HepG2 (cell line): Measurements from ENCODE around the gene SAPCD1. TPM values are rescaled to one million over a fixed set of nuclear protein-coding genes. Genes with fewer than 3 reads are reported as not detected.

ENCODE experiments used
- DPF2 ChIP-seq: sonication (generic); formaldehyde crosslinking; IDR thresholded peaks from 2 replicates; pipeline ENCODE4 v1.4.0; 2020; ENCODE audit warnings: mild to moderate bottlenecking, low read depth, missing genetic modification reagents, borderline replicate concordance
- GABPA ChIP-seq, 2 experiments: IDR thresholded peaks; 2 replicates each; pipeline ENCODE4 v1.6.1; 2011 to 2016; ENCODE audit warnings: low read depth in 2 of 2, low read length in 1 of 2, missing biosample characterization in 1 of 2, missing genetic modification characterization in 1 of 2
- IRF2 ChIP-seq: IDR thresholded peaks from 2 replicates; pipeline ENCODE4 v1.6.1; 2018; ENCODE audit warnings: missing genetic modification reagents, missing compliant biosample characterization
- KDM1A ChIP-seq: IDR thresholded peaks from 2 replicates; pipeline ENCODE4 v1.6.1; 2016; ENCODE audit warnings: missing compliant biosample characterization
- KLF6 ChIP-seq: IDR thresholded peaks from 2 replicates; pipeline ENCODE4 v1.8.0; 2016; ENCODE audit warnings: missing biosample characterization, missing genetic modification reagents
- MXI1 ChIP-seq: IDR thresholded peaks from 3 replicates; pipeline ENCODE4 v1.6.1; 2012; ENCODE audit warnings: low read depth, low read length, inconsistent platforms, borderline replicate concordance
- NFATC3 ChIP-seq: sonication (generic); formaldehyde crosslinking; IDR thresholded peaks from 2 replicates; pipeline ENCODE4 v1.5.1; 2020; ENCODE audit warnings: mild to moderate bottlenecking, missing genetic modification reagents
- TOE1 ChIP-seq: sonication (generic); formaldehyde crosslinking; IDR thresholded peaks from 2 replicates; pipeline ENCODE4 v1.4.0; 2020; ENCODE audit warnings: mild to moderate bottlenecking, missing genetic modification reagents
- ZC3H4 ChIP-seq: sonication (generic); formaldehyde crosslinking; IDR thresholded peaks from 2 replicates; pipeline ENCODE4 v1.4.0; 2020; ENCODE audit warnings: missing genetic modification reagents, borderline replicate concordance
- ZNF136 ChIP-seq: sonication (generic); formaldehyde crosslinking; IDR thresholded peaks from 2 replicates; pipeline ENCODE4 v1.8.1; 2022; ENCODE audit warnings: low read depth, mild to moderate bottlenecking, moderate library complexity, missing genetic modification reagents
- ZNF766 ChIP-seq: sonication (generic); formaldehyde crosslinking; IDR thresholded peaks from 2 replicates; pipeline ENCODE4 v1.5.0; 2020; ENCODE audit warnings: missing genetic modification reagents, borderline replicate concordance
- ZNF841 ChIP-seq: sonication (generic); formaldehyde crosslinking; IDR thresholded peaks from 2 replicates; pipeline ENCODE4 v1.8.1; 2023; ENCODE audit warnings: missing genetic modification reagents, borderline replicate concordance
- ZSCAN20 ChIP-seq: sonication (generic); formaldehyde crosslinking; IDR thresholded peaks from 2 replicates; pipeline ENCODE4 v1.4.0; 2020; ENCODE audit warnings: missing genetic modification reagents, mild to moderate bottlenecking, borderline replicate concordance
- polyA plus RNA-seq, 8 experiments: library from polyadenylated mRNA; depleted of rRNA in 3 of 8; stranded (reverse) in 7 of 8; unstranded in 1 of 8; fragments of >200 nt; fragmentation: Illumina TruSeq in 4 of 8; extraction: Trizol in 4 of 8; gene quantifications; 2 replicates each; pipeline versions ENCODE4 v1.2.1 to v1.2.3, GENCODE V29; 2011 to 2016; ENCODE audit warnings: low read depth in 4 of 8, missing spikeins in 1 of 8, mixed read lengths in 1 of 8; ENCODE audit not compliant: insufficient read depth in 1 of 8
- total RNA-seq, 5 experiments: library from RNA; depleted of rRNA; stranded (reverse); fragments of >200 nt; fragmentation: Illumina TruSeq; extraction: Trizol; gene quantifications; 2 replicates each; pipeline ENCODE4 v1.2.3, GENCODE V29; 2016; ENCODE audit warnings: low read depth in 1 of 5
- TF ChIP-seq, protein P1 (sequence below): IDR thresholded peaks from 2 replicates; pipeline ENCODE4 v1.6.1; 2016
- TF ChIP-seq, protein P2 (sequence below): sonication (generic); formaldehyde crosslinking; IDR thresholded peaks from 2 replicates; pipeline ENCODE4 v1.8.0; 2022; ENCODE audit warnings: mild to moderate bottlenecking, missing genetic modification reagents, moderate library complexity
- TF ChIP-seq, protein P3 (sequence below): sonication (generic); formaldehyde crosslinking; IDR thresholded peaks from 2 replicates; pipeline ENCODE4 v1.8.0; 2022; ENCODE audit warnings: mild to moderate bottlenecking, missing genetic modification reagents
- TF ChIP-seq, protein P4 (sequence below): sonication (generic); formaldehyde crosslinking; conservative IDR thresholded peaks from 2 replicates; pipeline ENCODE4 v1.4.0; 2020; ENCODE audit warnings: mild to moderate bottlenecking, missing genetic modification reagents, moderate library complexity
- TF ChIP-seq, protein P5 (sequence below): sonication (generic); formaldehyde crosslinking; IDR thresholded peaks from 2 replicates; pipeline ENCODE4 v1.4.0; 2020; ENCODE audit warnings: missing genetic modification reagents
- TF ChIP-seq, protein P6 (sequence below): sonication (generic); formaldehyde crosslinking; IDR thresholded peaks from 2 replicates; pipeline ENCODE4 v1.4.0; 2020; ENCODE audit warnings: missing genetic modification reagents, borderline replicate concordance

SAPCD1 gene
- total and polyA plus RNA-seq, 2 of the 13 experiments (the other 11 are each of a cell fraction or from before 2014, with no cell fraction given): 2.5 to 3.9 TPM

DNA sequence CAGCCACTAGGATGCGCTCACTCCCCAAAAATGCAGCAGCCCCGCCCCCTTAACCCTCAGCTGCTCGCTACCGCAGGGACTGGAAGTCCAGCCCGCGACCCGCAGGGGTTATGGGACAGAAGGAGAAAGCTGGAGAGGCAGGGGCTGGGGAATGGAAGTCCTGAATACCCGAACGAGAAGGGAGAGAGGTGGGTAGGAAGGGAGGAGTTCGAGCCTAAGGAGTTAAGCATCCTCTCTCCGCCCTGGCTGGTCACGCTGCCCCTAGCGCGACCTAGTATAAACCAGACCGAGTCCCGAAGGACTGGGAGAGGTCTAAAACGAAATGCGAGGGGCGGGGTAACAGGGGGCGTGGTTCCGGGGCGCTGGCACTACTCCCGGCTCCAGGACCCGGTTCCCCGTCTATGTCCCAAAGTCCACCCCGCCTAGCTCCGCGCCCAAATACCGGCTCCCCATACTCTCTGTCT, 32.9 kb upstream of the SAPCD1 start (continued):
- no peak for TF ChIP-seq NFATC3 (CRISPR knock-in tag)
- TF ChIP-seq MXI1: peak; percentile 28; the same call in 1 of the 3 replicates
- TF ChIP-seq IRF2 (CRISPR knock-in tag): peak; percentile 57
- no peak for TF ChIP-seq GABPA (IDR thresholded peaks at IDR 0.05; ENCODE audit: low read depth, low read length)
- TF ChIP-seq GABPA (CRISPR knock-in tag; IDR thresholded peaks at IDR 0.05; ENCODE audit: low read depth): no peak
- TF ChIP-seq, protein P1, sequence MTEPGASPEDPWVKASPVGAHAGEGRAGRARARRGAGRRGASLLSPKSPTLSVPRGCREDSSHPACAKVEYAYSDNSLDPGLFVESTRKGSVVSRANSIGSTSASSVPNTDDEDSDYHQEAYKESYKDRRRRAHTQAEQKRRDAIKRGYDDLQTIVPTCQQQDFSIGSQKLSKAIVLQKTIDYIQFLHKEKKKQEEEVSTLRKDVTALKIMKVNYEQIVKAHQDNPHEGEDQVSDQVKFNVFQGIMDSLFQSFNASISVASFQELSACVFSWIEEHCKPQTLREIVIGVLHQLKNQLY: no peak
- 0 out of 2 replicates have a peak, but pooled peaks have one; percentile 50 for TF ChIP-seq TOE1
- TF ChIP-seq KLF6 (CRISPR knock-in tag): no peak
- TF ChIP-seq ZSCAN20 (CRISPR knock-in tag): 0 out of 2 replicates have a peak, but pooled peaks have one; percentile 2
- no peak for TF ChIP-seq ZNF766
- no peak for TF ChIP-seq KDM1A (CRISPR knock-in tag)
- TF ChIP-seq ZC3H4 (CRISPR knock-in tag): no peak; the same call in 1 of the 2 replicates
- TF ChIP-seq, protein P2, sequence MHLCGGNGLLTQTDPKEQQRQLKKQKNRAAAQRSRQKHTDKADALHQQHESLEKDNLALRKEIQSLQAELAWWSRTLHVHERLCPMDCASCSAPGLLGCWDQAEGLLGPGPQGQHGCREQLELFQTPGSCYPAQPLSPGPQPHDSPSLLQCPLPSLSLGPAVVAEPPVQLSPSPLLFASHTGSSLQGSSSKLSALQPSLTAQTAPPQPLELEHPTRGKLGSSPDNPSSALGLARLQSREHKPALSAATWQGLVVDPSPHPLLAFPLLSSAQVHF (CRISPR knock-in tag): no peak
- TF ChIP-seq, protein P3, sequence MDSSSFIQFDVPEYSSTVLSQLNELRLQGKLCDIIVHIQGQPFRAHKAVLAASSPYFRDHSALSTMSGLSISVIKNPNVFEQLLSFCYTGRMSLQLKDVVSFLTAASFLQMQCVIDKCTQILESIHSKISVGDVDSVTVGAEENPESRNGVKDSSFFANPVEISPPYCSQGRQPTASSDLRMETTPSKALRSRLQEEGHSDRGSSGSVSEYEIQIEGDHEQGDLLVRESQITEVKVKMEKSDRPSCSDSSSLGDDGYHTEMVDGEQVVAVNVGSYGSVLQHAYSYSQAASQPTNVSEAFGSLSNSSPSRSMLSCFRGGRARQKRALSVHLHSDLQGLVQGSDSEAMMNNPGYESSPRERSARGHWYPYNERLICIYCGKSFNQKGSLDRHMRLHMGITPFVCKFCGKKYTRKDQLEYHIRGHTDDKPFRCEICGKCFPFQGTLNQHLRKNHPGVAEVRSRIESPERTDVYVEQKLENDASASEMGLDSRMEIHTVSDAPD (CRISPR knock-in tag): no peak
- no peak for TF ChIP-seq ZNF841 (CRISPR knock-in tag)
- TF ChIP-seq, protein P4, sequence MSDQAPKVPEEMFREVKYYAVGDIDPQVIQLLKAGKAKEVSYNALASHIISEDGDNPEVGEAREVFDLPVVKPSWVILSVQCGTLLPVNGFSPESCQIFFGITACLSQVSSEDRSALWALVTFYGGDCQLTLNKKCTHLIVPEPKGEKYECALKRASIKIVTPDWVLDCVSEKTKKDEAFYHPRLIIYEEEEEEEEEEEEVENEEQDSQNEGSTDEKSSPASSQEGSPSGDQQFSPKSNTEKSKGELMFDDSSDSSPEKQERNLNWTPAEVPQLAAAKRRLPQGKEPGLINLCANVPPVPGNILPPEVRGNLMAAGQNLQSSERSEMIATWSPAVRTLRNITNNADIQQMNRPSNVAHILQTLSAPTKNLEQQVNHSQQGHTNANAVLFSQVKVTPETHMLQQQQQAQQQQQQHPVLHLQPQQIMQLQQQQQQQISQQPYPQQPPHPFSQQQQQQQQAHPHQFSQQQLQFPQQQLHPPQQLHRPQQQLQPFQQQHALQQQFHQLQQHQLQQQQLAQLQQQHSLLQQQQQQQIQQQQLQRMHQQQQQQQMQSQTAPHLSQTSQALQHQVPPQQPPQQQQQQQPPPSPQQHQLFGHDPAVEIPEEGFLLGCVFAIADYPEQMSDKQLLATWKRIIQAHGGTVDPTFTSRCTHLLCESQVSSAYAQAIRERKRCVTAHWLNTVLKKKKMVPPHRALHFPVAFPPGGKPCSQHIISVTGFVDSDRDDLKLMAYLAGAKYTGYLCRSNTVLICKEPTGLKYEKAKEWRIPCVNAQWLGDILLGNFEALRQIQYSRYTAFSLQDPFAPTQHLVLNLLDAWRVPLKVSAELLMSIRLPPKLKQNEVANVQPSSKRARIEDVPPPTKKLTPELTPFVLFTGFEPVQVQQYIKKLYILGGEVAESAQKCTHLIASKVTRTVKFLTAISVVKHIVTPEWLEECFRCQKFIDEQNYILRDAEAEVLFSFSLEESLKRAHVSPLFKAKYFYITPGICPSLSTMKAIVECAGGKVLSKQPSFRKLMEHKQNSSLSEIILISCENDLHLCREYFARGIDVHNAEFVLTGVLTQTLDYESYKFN: peak; percentile 53; the same call in 1 of the 2 replicates
- TF ChIP-seq DPF2 (CRISPR knock-in tag): no peak
- TF ChIP-seq ZNF136 (CRISPR knock-in tag): 0 out of 2 replicates have a peak, but pooled peaks have one; percentile 19
- TF ChIP-seq, protein P5, sequence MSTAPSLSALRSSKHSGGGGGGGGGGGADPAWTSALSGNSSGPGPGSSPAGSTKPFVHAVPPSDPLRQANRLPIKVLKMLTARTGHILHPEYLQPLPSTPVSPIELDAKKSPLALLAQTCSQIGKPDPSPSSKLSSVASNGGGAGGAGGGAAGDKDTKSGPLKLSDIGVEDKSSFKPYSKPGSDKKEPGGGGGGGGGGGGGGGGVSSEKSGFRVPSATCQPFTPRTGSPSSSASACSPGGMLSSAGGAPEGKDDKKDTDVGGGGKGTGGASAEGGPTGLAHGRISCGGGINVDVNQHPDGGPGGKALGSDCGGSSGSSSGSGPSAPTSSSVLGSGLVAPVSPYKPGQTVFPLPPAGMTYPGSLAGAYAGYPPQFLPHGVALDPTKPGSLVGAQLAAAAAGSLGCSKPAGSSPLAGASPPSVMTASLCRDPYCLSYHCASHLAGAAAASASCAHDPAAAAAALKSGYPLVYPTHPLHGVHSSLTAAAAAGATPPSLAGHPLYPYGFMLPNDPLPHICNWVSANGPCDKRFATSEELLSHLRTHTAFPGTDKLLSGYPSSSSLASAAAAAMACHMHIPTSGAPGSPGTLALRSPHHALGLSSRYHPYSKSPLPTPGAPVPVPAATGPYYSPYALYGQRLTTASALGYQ (CRISPR knock-in tag): no peak
- TF ChIP-seq, protein P6, sequence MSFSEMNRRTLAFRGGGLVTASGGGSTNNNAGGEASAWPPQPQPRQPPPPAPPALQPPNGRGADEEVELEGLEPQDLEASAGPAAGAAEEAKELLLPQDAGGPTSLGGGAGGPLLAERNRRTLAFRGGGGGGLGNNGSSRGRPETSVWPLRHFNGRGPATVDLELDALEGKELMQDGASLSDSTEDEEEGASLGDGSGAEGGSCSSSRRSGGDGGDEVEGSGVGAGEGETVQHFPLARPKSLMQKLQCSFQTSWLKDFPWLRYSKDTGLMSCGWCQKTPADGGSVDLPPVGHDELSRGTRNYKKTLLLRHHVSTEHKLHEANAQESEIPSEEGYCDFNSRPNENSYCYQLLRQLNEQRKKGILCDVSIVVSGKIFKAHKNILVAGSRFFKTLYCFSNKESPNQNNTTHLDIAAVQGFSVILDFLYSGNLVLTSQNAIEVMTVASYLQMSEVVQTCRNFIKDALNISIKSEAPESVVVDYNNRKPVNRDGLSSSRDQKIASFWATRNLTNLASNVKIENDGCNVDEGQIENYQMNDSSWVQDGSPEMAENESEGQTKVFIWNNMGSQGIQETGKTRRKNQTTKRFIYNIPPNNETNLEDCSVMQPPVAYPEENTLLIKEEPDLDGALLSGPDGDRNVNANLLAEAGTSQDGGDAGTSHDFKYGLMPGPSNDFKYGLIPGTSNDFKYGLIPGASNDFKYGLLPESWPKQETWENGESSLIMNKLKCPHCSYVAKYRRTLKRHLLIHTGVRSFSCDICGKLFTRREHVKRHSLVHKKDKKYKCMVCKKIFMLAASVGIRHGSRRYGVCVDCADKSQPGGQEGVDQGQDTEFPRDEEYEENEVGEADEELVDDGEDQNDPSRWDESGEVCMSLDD (CRISPR knock-in tag): peak; percentile 96
